ENCODE measurements around the gene TES. TPM values are rescaled to one million over a fixed set of nuclear protein-coding genes. Genes with fewer than 3 reads are reported as not detected.

Gene TES
- total RNA-seq, 1 experiment from 2014 or later, result 28.2 TPM

DNA sequence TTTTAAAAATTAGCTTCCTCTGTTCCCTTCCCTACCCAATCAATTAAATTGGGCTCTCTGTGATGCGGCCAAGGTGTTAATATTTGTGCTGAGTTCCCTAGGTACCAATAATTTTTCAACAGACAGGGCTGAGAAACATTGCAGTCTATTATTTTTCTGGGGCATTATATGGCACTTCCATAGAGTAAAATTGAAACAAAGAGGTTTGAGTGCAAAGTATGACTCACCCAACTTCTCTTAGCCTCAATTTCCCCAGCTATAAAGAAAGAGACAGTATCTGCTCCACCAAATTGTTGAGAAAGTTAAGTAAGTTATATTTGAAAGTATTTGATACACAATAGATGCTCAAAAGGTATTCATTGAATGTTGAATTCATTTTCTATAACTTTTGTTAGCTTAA, 74.9 kb downstream of the TES start:
- no peaks in the 10 kb centered on the region for H3K23me2 ChIP-seq (ENCODE audit: insufficient read length, low read depth, low read length, poor library complexity, severe bottlenecking)
- no peak overlapping the region for H2BK5ac ChIP-seq (ENCODE audit: insufficient read length, low read length)
- H3K79me2 ChIP-seq (ENCODE audit: insufficient read depth, low read length), result no peaks in the 10 kb centered on the region
- no peaks in the 10 kb centered on the region for H3K27me3 ChIP-seq (ENCODE audit: insufficient read depth, low read length)
- no peak overlapping the region for H3K14ac ChIP-seq (ENCODE audit: insufficient read depth, low read length)
- no peak for DNase-seq
- no peaks in the 10 kb centered on the region for H3K9me3 Mint-ChIP-seq
- H4K5ac ChIP-seq (ENCODE audit: insufficient read length, low read depth, low read length), result no peak overlapping the region
- no peak overlapping the region for H3K23ac ChIP-seq (ENCODE audit: insufficient read length, low read depth, low read length)
- H3T11ph ChIP-seq (ENCODE audit: low read length), result no peak overlapping the region
- no peak overlapping the region for H4K8ac ChIP-seq (replicated peaks; ENCODE audit: insufficient read length, low read depth, low read length)
- TF ChIP-seq CTCF (conservative IDR thresholded peaks at IDR 0.05), result no peak
- no peak overlapping the region for H3K4me3 Mint-ChIP-seq
- no peak overlapping the region for H2BK120ac ChIP-seq (ENCODE audit: low read depth, low read length, poor library complexity, severe bottlenecking)
- no peak overlapping the region for H3K56ac ChIP-seq (ENCODE audit: insufficient read length, low read depth, low read length)
- no peak overlapping the region for H3K27ac Mint-ChIP-seq
- no peak overlapping the region for H2AK5ac ChIP-seq (ENCODE audit: insufficient read length, low read length)
- no peak overlapping the region for H3K4me2 ChIP-seq (ENCODE audit: insufficient read depth, insufficient read length, low read length)
- H3K27me3 Mint-ChIP-seq (ENCODE audit: low read depth), result no peaks in the 10 kb centered on the region
- no peak overlapping the region for H3K27ac ChIP-seq (ENCODE audit: insufficient read length, low read depth, low read length)
- no peaks in the 10 kb centered on the region for H3K4me1 Mint-ChIP-seq
- H3K4me1 ChIP-seq (ENCODE audit: insufficient read depth, low read length), result no peaks in the 10 kb centered on the region
- H2BK20ac ChIP-seq (ENCODE audit: low read depth, low read length, poor library complexity, severe bottlenecking), result no peak overlapping the region
- H4K20me1 ChIP-seq (ENCODE audit: control insufficient read depth, insufficient read depth, insufficient read length), result no peaks in the 10 kb centered on the region
- no peaks in the 10 kb centered on the region for H3K36me3 Mint-ChIP-seq (ENCODE audit: insufficient read depth in 1 of 3, low read depth in 3 of 3)
- WGBS (ENCODE audit: extremely low coverage, insufficient read length, low lambda C conversion rate), result no CpG with 5 or more reads among the region's 1 CpG
- H3K4ac ChIP-seq (ENCODE audit: low read depth, low read length), result no peak overlapping the region
- H4K91ac ChIP-seq (ENCODE audit: insufficient read length, low read depth, low read length), result no peak overlapping the region
- no peak overlapping the region for H2BK15ac ChIP-seq (ENCODE audit: low read depth, low read length)
- H3K9ac ChIP-seq (ENCODE audit: extremely low read depth, insufficient read length, low read length), result no peak overlapping the region
- H3K79me1 ChIP-seq (ENCODE audit: insufficient read depth, low read depth, low read length, poor library complexity, severe bottlenecking), result no peaks in the 10 kb centered on the region
- no peak overlapping the region for H3K18ac ChIP-seq (ENCODE audit: insufficient read length, low read depth, low read length)
- no peak overlapping the region for H2AFZ ChIP-seq (ENCODE audit: low read length)
- H3K9me3 ChIP-seq (ENCODE audit: control insufficient read depth, low read depth, low read length), result no peaks in the 10 kb centered on the region
- no peak overlapping the region for H2BK12ac ChIP-seq (ENCODE audit: insufficient read length, low read depth, low read length)
